Measurements from ENCODE around the gene HGS. TPM values are rescaled to one million over a fixed set of nuclear protein-coding genes. Genes with fewer than 3 reads are reported as not detected.
A peak's percentile ranks its signal among the peaks of the same experiment; 100 is the strongest.

The HGS gene
- total and polyA plus RNA-seq, 2 of the 13 experiments (the other 11 are each of a cell fraction or from before 2014, with no cell fraction given): 73.3 to 78.1 TPM

GRCh38 chr17:81741594-81742452 is 58.0 kb downstream of the HGS start (continued):
- TF ChIP-seq SNAPC4 (CRISPR knock-in tag; IDR thresholded peaks at IDR 0.05) (no peak), ATF2 (CRISPR knock-in tag; IDR thresholded peaks at IDR 0.05) (no peak), KDM5B (CRISPR knock-in tag; IDR thresholded peaks at IDR 0.05; ENCODE audit: borderline replicate concordance) (peak; percentile 61; the same call in 1 of the 2 replicates), ZNF451 (CRISPR knock-in tag; IDR thresholded peaks at IDR 0.05) (0 out of 2 replicates have a peak, but pooled peaks have one; percentile 14), SALL2 (CRISPR knock-in tag; IDR thresholded peaks at IDR 0.05) (no peak), CHCHD3 (CRISPR knock-in tag; IDR thresholded peaks at IDR 0.05) (no peak), ZNF335 (CRISPR knock-in tag; IDR thresholded peaks at IDR 0.05) (0 out of 2 replicates have a peak, but pooled peaks have one; percentile 65), ZNF646 (CRISPR knock-in tag; IDR thresholded peaks at IDR 0.05) (peak; percentile 99), ZNF768 (CRISPR knock-in tag; IDR thresholded peaks at IDR 0.05) (peak; percentile 59; the same call in 1 of the 2 replicates), NFKB2 (CRISPR knock-in tag; IDR thresholded peaks at IDR 0.05; ENCODE audit: borderline replicate concordance) (0 out of 2 replicates have a peak, but pooled peaks have one; percentile 35), ZFX (CRISPR knock-in tag; IDR thresholded peaks at IDR 0.05; ENCODE audit: low read depth) (0 out of 2 replicates have a peak, but pooled peaks have one; percentile 24), ZNF496 (CRISPR knock-in tag; IDR thresholded peaks at IDR 0.05; ENCODE audit: insufficient replicate concordance) (no peak)
